ENCODE measurements around the gene NUAK1. TPM values are rescaled to one million over a fixed set of nuclear protein-coding genes. Genes with fewer than 3 reads are reported as not detected.
A peak's percentile ranks its signal among the peaks of the same experiment; 100 is the strongest.
"Not testable (repeated sequence)": the region's sequence is repeated elsewhere in the genome, so short reads cannot be mapped to it uniquely, and the experiment has no call there.

Gene NUAK1
- total and polyA plus RNA-seq, 2 donors: 7.0 to 18.7 TPM

- not testable (repeated sequence) for H3K36me3 ChIP-seq (ENCODE audit: insufficient read depth); H3K4me3 ChIP-seq (ENCODE audit: low read depth, low read length); DNase-seq (ENCODE audit: extremely low spot score); H3K4me1 ChIP-seq (ENCODE audit: insufficient read depth); H3K27ac ChIP-seq (ENCODE audit: low read depth)
- WGBS: 84% methylated on average over 8 of the region's 8 CpGs
Observed at GRCh38 chr12:106141920-106142319, 3.2 kb upstream of the NUAK1 start.

GRCh38 chr12:106141452-106141851 lies 2.7 kb upstream of the NUAK1 start:
- no peaks in the 10 kb centered on the region for H3K36me3 ChIP-seq (ENCODE audit: insufficient read depth)
- no peak for DNase-seq (ENCODE audit: extremely low spot score)
- WGBS: 69% methylated on average over 3 of the region's 3 CpGs
- no peak overlapping the region for H3K4me3 ChIP-seq (ENCODE audit: low read depth, low read length)
- H3K27ac ChIP-seq (ENCODE audit: low read depth): no peak overlapping the region
- H3K4me1 ChIP-seq (ENCODE audit: insufficient read depth): no peaks in the 10 kb centered on the region

- H3K27ac ChIP-seq (ENCODE audit: low read depth): no peak overlapping the region
- DNase-seq (ENCODE audit: extremely low spot score): no peak
- H3K4me1 ChIP-seq (ENCODE audit: insufficient read depth): no peaks in the 10 kb centered on the region
- no peaks in the 10 kb centered on the region for H3K36me3 ChIP-seq (ENCODE audit: insufficient read depth)
- H3K4me3 ChIP-seq (ENCODE audit: low read depth, low read length): no peak overlapping the region
Observed at GRCh38 chr12:106141003-106141402, 2.2 kb upstream of the NUAK1 start.

GRCh38 chr12:106140223-106140986 lies 1.7 kb upstream of the NUAK1 start:
- H3K4me1 ChIP-seq (ENCODE audit: insufficient read depth): no peaks in the 10 kb centered on the region
- H3K36me3 ChIP-seq (ENCODE audit: insufficient read depth): no peaks in the 10 kb centered on the region
- 66% methylated on average over 15 of the region's 15 CpGs for WGBS
- no peak for DNase-seq (ENCODE audit: extremely low spot score)
- H3K27ac ChIP-seq (ENCODE audit: low read depth): no peak overlapping the region
- peak overlapping the region; percentile 74 for H3K4me3 ChIP-seq (ENCODE audit: low read depth, low read length)

DNA sequence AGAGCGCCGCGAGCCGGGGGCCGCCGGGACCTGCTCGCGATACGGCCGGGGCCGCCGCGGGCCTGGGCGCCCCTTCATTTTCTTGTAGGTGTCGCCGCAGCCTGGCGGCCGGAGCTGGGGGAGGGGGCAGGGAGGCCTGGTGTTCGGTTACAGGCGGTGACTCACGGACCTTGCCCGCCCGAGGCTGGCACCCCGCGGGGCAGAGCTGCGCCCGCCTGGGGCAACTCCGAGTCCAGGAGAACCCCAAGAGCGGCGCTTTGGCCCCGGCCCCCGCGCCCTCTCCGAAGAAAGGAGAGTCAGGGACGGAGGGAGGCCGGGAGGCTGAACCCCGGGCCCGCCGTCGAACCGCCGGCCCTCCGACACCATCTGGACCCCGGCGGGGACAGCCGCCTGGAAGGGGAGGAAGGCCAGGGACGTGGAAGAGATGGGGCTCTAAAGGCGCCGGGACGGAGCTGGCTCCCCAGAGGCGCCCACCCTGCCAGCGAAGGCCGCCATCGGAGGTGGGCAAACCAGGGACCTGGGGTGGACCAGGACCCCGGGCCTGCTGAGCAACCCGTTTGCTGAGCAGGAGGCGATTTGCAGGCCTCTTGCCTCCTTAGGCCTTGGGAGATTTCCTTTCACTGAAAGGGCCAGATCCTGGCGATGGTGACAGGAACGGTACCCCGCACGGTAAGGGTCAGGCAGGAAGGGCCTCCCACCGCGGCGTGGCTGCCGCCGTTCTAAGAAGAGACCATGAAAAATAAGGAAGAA lies 843 bp upstream of the NUAK1 start:
- DNase-seq (ENCODE audit: extremely low spot score): no peak
- Histone ChIP-seq H3K4me3 (ENCODE audit: low read depth, low read length) (peak overlapping the region; percentile 74), H3K4me1 (ENCODE audit: insufficient read depth) (no peaks in the 10 kb centered on the region), H3K27ac (ENCODE audit: low read depth) (peak overlapping the region; percentile 82), H3K36me3 (ENCODE audit: insufficient read depth) (no peaks in the 10 kb centered on the region)
- whole genome bisulfite sequencing: 7% methylated on average over 66 of the region's 66 CpGs

DNA sequence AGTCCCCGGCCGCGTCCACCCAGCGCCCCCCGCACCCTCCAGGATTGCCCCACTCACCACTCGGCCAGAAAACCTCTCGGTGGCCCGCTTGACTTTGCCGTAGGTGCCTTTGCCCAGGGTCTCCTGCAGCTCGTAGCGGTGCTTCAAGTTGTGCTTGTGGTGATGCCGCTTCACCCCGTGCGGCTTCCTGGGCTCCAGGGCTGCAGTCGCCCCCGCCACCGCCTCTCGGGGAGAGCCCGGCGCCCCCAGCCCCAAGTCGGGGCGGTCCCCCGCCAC lies 459 bp downstream of the NUAK1 start:
- Histone ChIP-seq H3K4me3 (ENCODE audit: low read depth, low read length) (peak overlapping the region; percentile 74), H3K4me1 (ENCODE audit: insufficient read depth) (no peaks in the 10 kb centered on the region), H3K27ac (ENCODE audit: low read depth) (peak overlapping the region; percentile 82), H3K36me3 (ENCODE audit: insufficient read depth) (no peaks in the 10 kb centered on the region)
- WGBS: 2% methylated on average over 23 of the region's 23 CpGs
- no peak for DNase-seq (ENCODE audit: extremely low spot score)

- H3K36me3 ChIP-seq (ENCODE audit: insufficient read depth): no peaks in the 10 kb centered on the region
- H3K4me1 ChIP-seq (ENCODE audit: insufficient read depth): no peaks in the 10 kb centered on the region
- no peak overlapping the region for H3K27ac ChIP-seq (ENCODE audit: low read depth)
- peak overlapping the region; percentile 74 for H3K4me3 ChIP-seq (ENCODE audit: low read depth, low read length)
- DNase-seq (ENCODE audit: extremely low spot score): no peak
- WGBS: 35% methylated on average over 20 of the region's 20 CpGs
Observed at GRCh38 chr12:106137530-106138356, 1.0 kb downstream of the NUAK1 start.

GRCh38 chr12:106136263-106136662 lies 2.5 kb downstream of the NUAK1 start:
- DNase-seq (ENCODE audit: extremely low spot score): peak; percentile 86
- Histone ChIP-seq H3K4me3 (ENCODE audit: low read depth, low read length) (no peak overlapping the region), H3K27ac (ENCODE audit: low read depth) (no peak overlapping the region), H3K4me1 (ENCODE audit: insufficient read depth) (no peaks in the 10 kb centered on the region), H3K36me3 (ENCODE audit: insufficient read depth) (no peaks in the 10 kb centered on the region)
- WGBS: 6% methylated on average over 13 of the region's 13 CpGs

DNA sequence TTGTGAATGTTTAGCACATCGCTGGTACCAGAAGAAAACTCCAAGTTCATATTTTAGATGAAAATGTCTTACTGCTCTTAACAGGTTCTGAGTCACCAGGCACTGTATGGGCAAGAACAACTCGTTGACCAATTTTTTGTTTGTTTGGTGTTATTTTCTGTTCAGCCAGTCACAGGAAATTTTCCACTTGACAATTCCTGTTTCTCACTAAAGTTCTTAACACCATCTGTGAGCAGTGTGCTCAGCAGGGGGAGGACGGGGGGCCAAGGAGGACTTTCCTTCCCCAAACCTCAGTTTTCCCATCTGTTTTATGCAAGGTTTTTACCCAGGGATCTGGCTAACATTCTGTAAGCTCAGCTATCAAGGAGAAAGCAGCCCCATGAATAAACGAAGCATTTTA lies 3.0 kb downstream of the NUAK1 start:
- DNase-seq (ENCODE audit: extremely low spot score): no peak
- Histone ChIP-seq H3K4me3 (ENCODE audit: low read depth, low read length) (no peak overlapping the region), H3K4me1 (ENCODE audit: insufficient read depth) (no peaks in the 10 kb centered on the region), H3K36me3 (ENCODE audit: insufficient read depth) (no peaks in the 10 kb centered on the region), H3K27ac (ENCODE audit: low read depth) (no peak overlapping the region)
- 31% methylated on average over 4 of the region's 4 CpGs for WGBS

GRCh38 chr12:106135075-106135474 lies 3.7 kb downstream of the NUAK1 start:
- WGBS: 67% methylated on average over 6 of the region's 6 CpGs
- H3K4me3 ChIP-seq (ENCODE audit: low read depth, low read length): no peak overlapping the region
- no peak for DNase-seq (ENCODE audit: extremely low spot score)
- H3K4me1 ChIP-seq (ENCODE audit: insufficient read depth): no peaks in the 10 kb centered on the region
- no peaks in the 10 kb centered on the region for H3K36me3 ChIP-seq (ENCODE audit: insufficient read depth)
- no peak overlapping the region for H3K27ac ChIP-seq (ENCODE audit: low read depth)

DNA sequence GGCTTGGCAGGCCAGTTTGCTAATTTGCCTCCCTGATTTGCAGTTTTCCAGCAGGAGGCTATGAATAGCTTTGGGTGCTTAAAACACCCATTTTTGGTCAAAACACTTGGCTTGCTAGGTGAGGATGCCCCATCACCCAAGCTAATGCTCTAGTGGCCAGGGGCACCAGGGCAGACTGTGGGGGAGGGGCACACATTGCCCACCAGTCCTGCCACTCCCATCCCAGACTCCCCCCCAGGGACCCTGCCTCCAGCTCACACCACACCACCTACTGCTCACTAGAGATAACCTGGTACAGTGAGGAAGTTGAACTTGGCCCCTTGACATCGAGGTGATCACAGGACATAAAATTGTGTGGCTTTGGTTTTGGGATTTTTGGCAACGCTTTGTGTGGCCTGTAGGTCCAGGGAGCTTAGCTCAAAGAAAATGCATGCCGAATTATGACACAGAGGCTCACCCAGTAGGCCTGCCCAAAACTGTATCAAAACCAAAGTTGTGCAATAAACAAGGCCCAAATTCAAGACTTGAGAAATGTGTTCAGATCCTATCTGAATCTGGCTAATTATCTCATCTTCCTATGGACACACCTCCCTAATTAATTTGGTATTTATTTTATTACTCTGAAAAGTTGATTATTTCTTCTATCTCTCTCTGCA lies 4.3 kb downstream of the NUAK1 start:
- WGBS: 53% methylated on average over 3 of the region's 3 CpGs
- Histone ChIP-seq H3K36me3 (ENCODE audit: insufficient read depth) (no peaks in the 10 kb centered on the region), H3K27ac (ENCODE audit: low read depth) (no peak overlapping the region), H3K4me1 (ENCODE audit: insufficient read depth) (no peaks in the 10 kb centered on the region), H3K4me3 (ENCODE audit: low read depth, low read length) (no peak overlapping the region)
- DNase-seq (ENCODE audit: extremely low spot score): no peak

GRCh38 chr12:106133136-106134087 lies 5.3 kb downstream of the NUAK1 start:
- DNase-seq (ENCODE audit: extremely low spot score): no peak
- H3K4me3 ChIP-seq (ENCODE audit: low read depth, low read length): no peak overlapping the region
- WGBS: 77% methylated on average over 4 of the region's 4 CpGs
- no peak overlapping the region for H3K27ac ChIP-seq (ENCODE audit: low read depth)
- H3K4me1 ChIP-seq (ENCODE audit: insufficient read depth): no peaks in the 10 kb centered on the region
- H3K36me3 ChIP-seq (ENCODE audit: insufficient read depth): no peaks in the 10 kb centered on the region
